Mesodermal cell (in vitro differentiated cells): ENCODE measurements around the gene PLEKHG3.

Experiments
- H3K27ac ChIP-seq: 2 replicates; pipeline ENCODE4 v1.7.0; 2013; ENCODE audit warnings: mild to moderate bottlenecking, low read depth, low read length, moderate library complexity; ENCODE audit not compliant: severe bottlenecking
- H3K36me3 ChIP-seq: 2 replicates; pipeline ENCODE4 v1.7.1; 2013; ENCODE audit warnings: mild to moderate bottlenecking, low read length, moderate library complexity; ENCODE audit not compliant: control insufficient read depth, insufficient read depth
- H3K4me1 ChIP-seq: one replicate; pipeline ENCODE4 v1.7.1; 2013; ENCODE audit warnings: mild to moderate bottlenecking, low read length; ENCODE audit not compliant: insufficient read depth, control insufficient read depth, poor library complexity, severe bottlenecking
- H3K4me3 ChIP-seq: 2 replicates; pipeline ENCODE4 v1.7.0; 2013; ENCODE audit warnings: low read length, control low read depth, mild to moderate bottlenecking; ENCODE audit not compliant: insufficient read depth, poor library complexity, severe bottlenecking; ENCODE audit errors: extremely low read depth
- H3K9me3 ChIP-seq: 2 replicates; pipeline ENCODE4 v1.7.1; 2013; ENCODE audit warnings: mild to moderate bottlenecking, low read length, moderate library complexity; ENCODE audit not compliant: control insufficient read depth
- WGBS, 2 experiments: methylation state at CpG; one replicate each; pipeline ENCODE4 v1.1.5; 2013; ENCODE audit warnings: missing lambda C conversion rate in 2 of 2; ENCODE audit not compliant: insufficient coverage in 2 of 2; 5-methylcytosine and 5-hydroxymethylcytosine counted together

PLEKHG3 gene

DNA sequence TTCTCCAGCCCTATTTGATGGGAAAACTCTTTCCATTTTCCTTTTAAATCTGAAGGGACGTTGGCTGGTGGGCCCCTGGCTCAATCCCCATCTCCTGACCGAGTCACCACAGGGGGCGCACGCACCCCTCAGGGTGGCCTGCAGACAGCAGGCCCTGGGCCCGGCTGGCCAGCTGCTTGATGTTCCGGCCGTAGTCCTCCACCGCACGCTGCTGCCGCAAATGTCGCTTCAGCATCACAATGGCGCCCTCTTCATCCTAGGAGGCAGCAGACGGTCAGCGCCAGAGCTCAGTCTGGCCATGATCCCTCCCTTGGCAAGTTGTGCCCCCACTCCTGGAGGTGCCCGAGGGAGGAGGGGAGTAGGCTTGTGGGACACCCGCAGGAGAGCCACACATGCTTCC lies 70.0 kb downstream of the PLEKHG3 start:
- H3K9me3 ChIP-seq, result peaks cover 15% of the 10 kb centered on the region
- H3K4me1 ChIP-seq, result no peaks in the 10 kb centered on the region
- H3K36me3 ChIP-seq, result no peaks in the 10 kb centered on the region
- no peak overlapping the region for H3K4me3 ChIP-seq
- WGBS, 2 experiments, result 93 to 95% methylated on average over 14 to 16 of the region's 16 CpGs
- no peak overlapping the region for H3K27ac ChIP-seq

DNA sequence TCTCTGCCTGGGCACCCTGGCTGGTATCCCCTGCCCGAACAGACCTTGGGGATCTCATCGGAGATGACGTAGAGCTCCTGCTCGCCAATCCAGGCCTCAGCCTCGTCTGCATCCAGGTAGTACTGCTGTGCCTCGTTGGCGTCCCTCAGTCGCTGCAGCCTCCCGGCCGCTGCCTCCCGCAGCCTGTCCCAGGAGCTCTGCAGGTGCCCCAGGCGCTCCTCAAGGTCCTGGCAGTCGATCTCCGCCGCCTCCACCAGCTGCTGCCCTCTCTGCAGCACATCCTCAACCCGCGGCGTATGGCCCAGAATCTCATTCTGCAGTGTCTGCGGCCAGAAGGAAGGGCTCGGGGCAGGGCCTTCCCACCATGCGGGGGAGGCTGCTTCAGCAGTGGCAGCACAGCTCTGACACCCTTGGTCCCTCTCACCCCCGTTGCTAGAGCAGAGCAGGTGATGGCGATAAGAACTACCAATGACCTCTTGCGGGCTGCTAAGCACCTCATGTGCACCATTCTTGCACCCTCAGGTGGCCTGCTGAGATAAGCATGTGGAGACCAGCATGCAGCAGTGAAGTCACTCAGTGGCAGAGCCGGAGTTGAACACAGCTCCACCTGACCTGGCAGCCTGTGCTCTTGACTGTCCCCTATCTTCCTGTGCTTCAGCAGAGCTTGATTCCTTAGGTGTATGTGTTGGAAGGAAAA lies 71.0 kb downstream of the PLEKHG3 start:
- Histone ChIP-seq H3K4me3 (no peak overlapping the region), H3K36me3 (no peaks in the 10 kb centered on the region), H3K4me1 (no peaks in the 10 kb centered on the region), H3K9me3 (peaks cover 15% of the 10 kb centered on the region), H3K27ac (no peak overlapping the region)
- WGBS, 2 experiments, result 89 to 90% methylated on average over 21 to 24 of the region's 25 CpGs

DNA sequence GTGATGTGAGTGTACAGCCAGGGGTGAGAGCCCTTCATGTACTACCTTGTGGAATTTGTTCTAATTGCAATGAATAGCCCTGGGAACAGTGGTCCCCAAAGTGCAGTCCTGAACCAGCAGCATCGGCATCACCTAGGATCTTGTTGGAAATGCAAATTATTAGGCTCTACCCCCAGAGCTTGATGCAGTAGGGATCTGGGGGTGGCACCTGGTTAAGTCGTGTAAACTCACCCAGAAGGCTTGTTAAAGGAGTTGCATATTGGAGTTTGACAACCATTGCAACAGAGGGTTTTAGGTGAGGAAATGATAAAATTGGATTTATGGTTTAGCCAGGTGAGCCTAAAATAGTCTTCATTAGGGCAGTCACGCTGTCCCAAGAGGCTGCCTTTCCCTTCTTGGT lies 73.2 kb downstream of the PLEKHG3 start:
- 80 to 87% methylated on average over 3 of the region's 3 CpGs for WGBS, 2 experiments
- Histone ChIP-seq H3K4me1 (no peaks in the 10 kb centered on the region), H3K4me3 (no peak overlapping the region), H3K27ac (no peak overlapping the region), H3K36me3 (no peaks in the 10 kb centered on the region), H3K9me3 (peaks cover 15% of the 10 kb centered on the region)

DNA sequence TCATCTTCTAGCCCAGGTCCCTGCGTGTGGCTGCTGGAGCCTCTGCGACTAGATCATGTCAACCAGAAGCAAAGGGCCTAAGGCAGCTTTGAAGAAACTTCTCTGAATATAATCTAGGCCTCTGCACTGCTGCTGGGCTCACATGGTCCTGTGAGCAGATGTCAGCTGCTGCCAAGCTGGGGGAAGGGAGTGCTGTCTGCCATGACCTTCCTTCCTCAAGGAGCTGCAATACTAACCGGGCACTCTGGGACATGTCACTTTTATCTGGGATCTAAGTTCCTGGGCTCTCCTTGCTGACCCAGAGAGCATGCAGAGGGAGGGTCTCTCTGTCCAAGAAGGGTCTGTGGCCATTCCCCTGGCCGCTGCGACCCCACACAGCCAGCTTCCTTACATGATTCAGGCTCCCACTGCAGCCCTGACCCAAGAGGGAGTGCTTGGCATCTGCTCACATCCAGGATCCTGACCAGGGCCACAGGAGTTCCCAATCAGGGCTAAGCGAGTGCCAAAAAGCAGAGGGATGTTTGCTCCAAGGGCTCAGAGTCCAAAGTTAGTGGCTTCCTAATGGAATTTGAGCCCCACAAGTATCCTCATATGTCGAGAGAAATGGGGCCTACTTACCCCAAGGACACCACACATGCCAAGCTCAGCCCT lies 74.0 kb downstream of the PLEKHG3 start:
- Histone ChIP-seq H3K36me3 (no peaks in the 10 kb centered on the region), H3K4me1 (no peaks in the 10 kb centered on the region), H3K9me3 (peaks cover 10% of the 10 kb centered on the region), H3K27ac (no peak overlapping the region), H3K4me3 (no peak overlapping the region)
- WGBS, 2 experiments, result 84 to 95% methylated on average over 6 to 7 of the region's 7 CpGs

DNA sequence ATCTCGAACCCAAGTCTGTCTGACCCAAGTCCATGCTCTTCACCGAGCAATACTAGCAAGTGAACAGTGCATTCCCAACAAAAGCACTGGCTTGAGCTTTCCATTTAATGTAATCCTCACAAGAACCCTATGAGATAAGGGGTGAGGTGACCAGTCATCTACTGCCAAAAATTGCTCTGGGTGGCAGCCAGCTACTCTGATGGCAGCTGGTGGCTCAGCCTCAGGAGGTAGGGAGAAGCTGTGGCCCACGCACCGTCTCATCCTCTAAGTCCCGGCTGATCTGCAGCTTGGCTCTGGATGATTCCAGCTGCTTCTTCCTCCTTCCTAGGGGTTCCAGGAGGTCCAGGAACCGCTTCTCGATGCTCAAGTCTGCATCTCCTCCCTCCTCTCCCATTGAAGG lies 75.2 kb downstream of the PLEKHG3 start:
- Histone ChIP-seq H3K27ac (no peak overlapping the region), H3K4me1 (no peaks in the 10 kb centered on the region), H3K9me3 (peaks cover 2% of the 10 kb centered on the region), H3K36me3 (no peaks in the 10 kb centered on the region), H3K4me3 (no peak overlapping the region)
- 93 to 97% methylated on average over 7 of the region's 7 CpGs for WGBS, 2 experiments

DNA sequence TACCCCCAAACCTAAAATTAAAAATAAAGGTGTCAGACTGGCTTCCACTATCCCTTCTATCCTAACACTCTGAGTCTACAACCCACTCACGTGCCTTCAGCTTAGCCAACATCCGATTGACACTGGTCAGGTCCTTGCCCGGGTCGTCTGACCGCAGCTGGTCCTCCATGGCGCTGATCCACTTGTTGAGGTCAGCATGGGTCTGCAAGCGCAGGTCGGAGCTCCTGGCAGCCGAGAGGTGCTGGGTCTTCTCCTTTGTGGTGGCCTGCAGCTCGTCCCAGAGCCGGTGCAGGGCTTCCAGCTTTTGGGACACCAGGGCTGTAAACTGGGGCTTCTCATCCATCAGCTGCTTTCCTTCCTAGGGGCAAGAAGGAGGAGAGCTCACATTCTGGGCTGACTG lies 78.0 kb downstream of the PLEKHG3 start:
- Histone ChIP-seq H3K27ac (no peak overlapping the region), H3K4me1 (no peaks in the 10 kb centered on the region), H3K36me3 (no peaks in the 10 kb centered on the region), H3K4me3 (no peak overlapping the region), H3K9me3 (no peaks in the 10 kb centered on the region)
- WGBS, 2 experiments, result 88 to 91% methylated on average over 11 of the region's 11 CpGs

DNA sequence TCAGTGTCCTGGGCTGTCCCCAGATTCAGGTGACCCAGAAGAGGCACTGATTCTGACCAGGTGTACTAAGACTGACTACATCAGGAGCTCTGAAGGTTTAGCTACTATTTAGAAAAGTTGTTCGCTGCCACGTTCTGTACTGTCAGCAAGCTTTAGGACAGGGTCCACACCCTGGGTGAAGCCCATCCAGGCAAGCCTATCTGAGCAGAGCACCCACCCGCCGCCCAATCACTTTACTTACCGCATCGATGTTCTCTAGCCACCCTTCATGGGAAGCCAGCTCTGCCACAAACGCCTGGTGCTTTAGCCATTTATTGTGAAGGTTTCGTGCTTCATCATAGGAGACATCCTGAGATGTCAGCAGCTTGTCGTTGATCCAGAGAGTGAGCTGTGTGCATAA lies 79.8 kb downstream of the PLEKHG3 start:
- H3K36me3 ChIP-seq, result no peaks in the 10 kb centered on the region
- no peaks in the 10 kb centered on the region for H3K4me1 ChIP-seq
- WGBS, 2 experiments, result 95 to 97% methylated on average over 9 of the region's 9 CpGs
- H3K9me3 ChIP-seq, result no peaks in the 10 kb centered on the region
- no peak overlapping the region for H3K27ac ChIP-seq
- no peak overlapping the region for H3K4me3 ChIP-seq

DNA sequence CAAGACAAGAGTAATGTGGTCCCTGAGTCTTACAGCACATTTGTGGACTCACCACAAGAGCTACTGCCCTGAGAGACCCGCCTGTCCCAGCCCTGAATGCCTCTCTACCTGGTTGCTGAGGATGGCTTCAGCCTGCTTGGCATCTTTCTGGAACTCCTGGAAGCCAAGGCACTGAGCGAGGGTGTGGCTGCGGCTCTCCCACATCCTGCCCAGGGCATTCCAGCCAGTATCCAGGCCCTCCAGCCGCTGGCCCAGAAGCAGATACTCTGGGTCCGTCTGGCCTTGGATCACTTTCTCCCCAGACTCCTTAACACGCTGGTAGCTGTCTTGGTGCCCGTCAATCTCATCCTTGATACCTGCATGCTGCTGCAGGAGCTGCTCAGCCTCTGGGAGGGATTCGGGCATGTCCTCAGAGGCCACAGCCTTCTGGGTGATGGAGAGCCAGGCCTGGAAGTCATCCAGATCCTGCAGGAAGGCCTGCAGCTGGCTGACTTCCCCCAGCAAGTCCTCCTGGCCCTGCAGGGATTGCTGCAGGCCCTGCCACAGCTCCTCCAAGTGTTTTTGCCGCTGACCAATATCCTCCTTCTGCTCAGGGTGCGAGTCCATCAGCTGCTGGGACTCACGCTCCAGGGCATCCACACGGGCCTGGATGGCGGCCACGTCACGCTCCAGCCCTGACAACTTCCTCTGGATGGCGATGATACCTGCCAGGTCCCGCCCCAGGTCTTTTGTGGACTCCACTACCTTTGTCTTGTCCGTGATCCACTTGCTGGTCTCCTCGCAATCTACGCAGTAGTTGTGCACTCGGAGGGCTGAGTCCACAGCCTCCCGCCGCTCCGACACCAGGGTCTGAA lies 82.3 kb downstream of the PLEKHG3 start:
- Histone ChIP-seq H3K27ac (no peak overlapping the region), H3K9me3 (no peaks in the 10 kb centered on the region), H3K4me3 (no peak overlapping the region), H3K4me1 (peaks cover 3% of the 10 kb centered on the region), H3K36me3 (no peaks in the 10 kb centered on the region)
- WGBS, 2 experiments, result 94 to 95% methylated on average over 17 to 24 of the region's 24 CpGs

DNA sequence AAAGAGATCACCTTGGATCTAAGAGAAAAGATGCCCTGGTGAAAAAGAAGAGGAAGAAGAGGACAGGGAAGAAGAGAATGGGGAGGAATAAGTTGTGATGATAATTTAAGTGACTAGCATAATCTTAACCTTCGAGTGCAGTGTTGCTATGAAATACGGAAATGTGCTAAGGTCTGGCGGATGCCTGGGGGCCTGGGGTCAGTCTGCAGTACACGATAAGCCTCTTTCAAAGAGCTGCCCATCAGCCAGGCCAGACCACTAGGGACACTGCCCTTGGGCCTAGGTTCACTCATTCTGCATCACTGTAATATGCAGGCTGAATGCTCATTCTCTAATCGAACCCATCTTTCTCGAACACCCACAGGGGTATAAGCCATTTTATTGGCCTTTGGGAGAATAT lies 83.4 kb downstream of the PLEKHG3 start:
- H3K36me3 ChIP-seq, result no peaks in the 10 kb centered on the region
- no peak overlapping the region for H3K4me3 ChIP-seq
- no peak overlapping the region for H3K27ac ChIP-seq
- H3K4me1 ChIP-seq, result peaks cover 3% of the 10 kb centered on the region
- 86 to 91% methylated on average over 4 of the region's 6 CpGs for WGBS, 2 experiments
- H3K9me3 ChIP-seq, result no peaks in the 10 kb centered on the region

DNA sequence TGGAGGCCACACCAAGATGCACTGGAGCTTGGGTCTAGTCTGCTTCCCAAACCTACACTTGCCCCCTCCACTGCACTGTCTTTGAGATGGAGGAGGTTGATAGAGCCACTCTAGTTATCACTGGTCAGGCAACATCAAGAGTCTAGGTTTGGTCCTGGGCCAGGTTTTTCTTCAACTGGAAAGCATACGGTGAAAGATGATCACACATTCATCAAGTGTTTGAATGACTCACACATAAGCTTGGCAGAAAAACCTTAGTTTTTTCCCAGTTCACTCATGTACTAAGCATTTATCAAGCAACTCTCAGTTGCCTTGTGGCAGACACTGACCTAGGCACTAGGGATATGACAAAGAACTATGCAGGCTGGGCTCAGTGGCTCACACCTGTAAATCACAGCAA lies 84.5 kb downstream of the PLEKHG3 start:
- Histone ChIP-seq H3K4me1 (peaks cover 3% of the 10 kb centered on the region), H3K36me3 (no peaks in the 10 kb centered on the region), H3K27ac (no peak overlapping the region), H3K9me3 (no peaks in the 10 kb centered on the region), H3K4me3 (no peak overlapping the region)
- WGBS, 2 experiments, result 86% methylated on average over 1 of the region's 1 CpG
